ENCODE data around the gene SLC4A9.
A peak's percentile ranks its signal among the peaks of the same experiment; 100 is the strongest.

Gene SLC4A9

DNA sequence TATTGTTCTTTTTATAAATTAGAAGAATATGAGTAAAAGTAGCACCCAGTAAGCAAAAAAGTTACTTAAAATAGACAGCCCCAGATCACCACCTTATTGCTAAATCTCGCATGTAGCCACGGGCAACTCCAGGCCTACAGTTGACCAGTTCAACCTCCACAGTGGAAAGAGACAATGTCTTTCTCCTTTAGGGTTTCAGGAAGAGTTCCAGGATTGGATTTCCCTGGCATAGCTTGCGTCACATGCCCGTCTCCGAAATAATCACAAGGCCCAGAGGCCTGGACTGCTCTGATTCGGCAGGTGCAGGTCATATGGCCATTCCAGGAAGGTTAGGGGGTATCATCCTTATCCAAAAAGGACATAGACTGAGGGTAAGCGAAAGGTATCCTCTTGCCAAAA lies 47.2 kb upstream of the SLC4A9 start:
- H3K4me3 ChIP-seq (ENCODE audit: severe bottlenecking) = no peak overlapping the region
- TF ChIP-seq, protein P1, sequence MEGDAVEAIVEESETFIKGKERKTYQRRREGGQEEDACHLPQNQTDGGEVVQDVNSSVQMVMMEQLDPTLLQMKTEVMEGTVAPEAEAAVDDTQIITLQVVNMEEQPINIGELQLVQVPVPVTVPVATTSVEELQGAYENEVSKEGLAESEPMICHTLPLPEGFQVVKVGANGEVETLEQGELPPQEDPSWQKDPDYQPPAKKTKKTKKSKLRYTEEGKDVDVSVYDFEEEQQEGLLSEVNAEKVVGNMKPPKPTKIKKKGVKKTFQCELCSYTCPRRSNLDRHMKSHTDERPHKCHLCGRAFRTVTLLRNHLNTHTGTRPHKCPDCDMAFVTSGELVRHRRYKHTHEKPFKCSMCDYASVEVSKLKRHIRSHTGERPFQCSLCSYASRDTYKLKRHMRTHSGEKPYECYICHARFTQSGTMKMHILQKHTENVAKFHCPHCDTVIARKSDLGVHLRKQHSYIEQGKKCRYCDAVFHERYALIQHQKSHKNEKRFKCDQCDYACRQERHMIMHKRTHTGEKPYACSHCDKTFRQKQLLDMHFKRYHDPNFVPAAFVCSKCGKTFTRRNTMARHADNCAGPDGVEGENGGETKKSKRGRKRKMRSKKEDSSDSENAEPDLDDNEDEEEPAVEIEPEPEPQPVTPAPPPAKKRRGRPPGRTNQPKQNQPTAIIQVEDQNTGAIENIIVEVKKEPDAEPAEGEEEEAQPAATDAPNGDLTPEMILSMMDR (IDR thresholded peaks at IDR 0.05; ENCODE audit: poor library complexity, severe bottlenecking) = no peak
- no peaks in the 10 kb centered on the region for H3K36me3 ChIP-seq (ENCODE audit: low read depth)
- no peak for DNase-seq (ENCODE audit: low spot score)
- ATAC-seq (ENCODE audit: low read depth) = no peak
- H3K4me1 ChIP-seq (ENCODE audit: insufficient read depth, poor library complexity, severe bottlenecking) = peaks cover 33% of the 10 kb centered on the region
- no peaks in the 10 kb centered on the region for H3K9me3 ChIP-seq (ENCODE audit: severe bottlenecking)
- peak overlapping the region; percentile 65 for H3K27ac ChIP-seq (ENCODE audit: poor library complexity, severe bottlenecking)
- no peaks in the 10 kb centered on the region for H3K27me3 ChIP-seq (ENCODE audit: insufficient read depth, poor library complexity, severe bottlenecking)

DNA sequence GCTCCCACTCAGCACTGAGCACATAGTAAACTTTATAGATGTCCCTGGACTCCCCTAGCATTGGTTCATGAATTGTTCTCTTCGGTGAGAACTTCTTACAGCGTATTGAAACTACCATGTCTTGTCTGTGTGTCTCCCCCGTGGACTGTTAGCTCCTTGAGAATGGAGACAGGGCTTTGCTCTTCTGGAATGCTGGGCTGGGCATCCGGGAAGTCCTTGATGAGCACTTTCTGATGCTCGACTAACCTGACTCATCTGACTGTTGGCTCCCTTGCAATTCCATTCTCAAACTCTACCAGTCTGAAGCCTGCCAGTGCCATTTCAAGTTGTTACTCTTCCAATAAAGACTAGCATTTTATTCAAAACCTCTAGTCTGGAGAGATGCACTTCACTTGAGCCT lies 42.1 kb upstream of the SLC4A9 start:
- Histone ChIP-seq H3K36me3 (ENCODE audit: low read depth) (no peaks in the 10 kb centered on the region), H3K9me3 (ENCODE audit: severe bottlenecking) (no peaks in the 10 kb centered on the region), H3K4me1 (ENCODE audit: insufficient read depth, poor library complexity, severe bottlenecking) (peaks cover 23% of the 10 kb centered on the region), H3K27me3 (ENCODE audit: insufficient read depth, poor library complexity, severe bottlenecking) (no peaks in the 10 kb centered on the region), H3K4me3 (ENCODE audit: severe bottlenecking) (no peak overlapping the region), H3K27ac (ENCODE audit: poor library complexity, severe bottlenecking) (peak overlapping the region; percentile 35)
- no peak for DNase-seq (ENCODE audit: low spot score)
- TF ChIP-seq, protein P1 (IDR thresholded peaks at IDR 0.05; ENCODE audit: poor library complexity, severe bottlenecking) = no peak
- peak; percentile 84 for ATAC-seq (ENCODE audit: low read depth)

DNA sequence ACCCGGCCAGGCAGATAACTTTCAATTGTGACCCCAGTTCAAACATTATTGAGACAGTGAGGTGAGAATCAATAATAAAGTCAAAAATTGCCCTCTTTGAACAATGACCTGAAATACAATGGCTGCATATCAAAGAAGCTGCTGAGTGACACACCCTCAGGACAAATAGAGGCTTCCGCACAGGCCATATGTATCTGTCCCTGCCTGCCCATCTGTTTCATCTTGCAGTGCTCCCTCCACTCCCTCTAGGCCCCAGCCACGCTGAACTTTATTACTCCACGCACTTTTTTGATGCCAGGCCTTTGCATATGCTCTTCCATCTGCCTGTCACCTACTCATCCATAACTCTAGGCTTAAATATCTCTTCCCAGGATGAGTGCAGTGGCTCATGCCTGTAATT lies 41.2 kb upstream of the SLC4A9 start:
- ATAC-seq (ENCODE audit: low read depth) (no peak), DNase-seq (ENCODE audit: low spot score) (no peak)
- no peak overlapping the region for H3K4me3 ChIP-seq (ENCODE audit: severe bottlenecking)
- H3K9me3 ChIP-seq (ENCODE audit: severe bottlenecking) = no peaks in the 10 kb centered on the region
- peak overlapping the region; percentile 35 for H3K27ac ChIP-seq (ENCODE audit: poor library complexity, severe bottlenecking)
- H3K27me3 ChIP-seq (ENCODE audit: insufficient read depth, poor library complexity, severe bottlenecking) = no peaks in the 10 kb centered on the region
- H3K4me1 ChIP-seq (ENCODE audit: insufficient read depth, poor library complexity, severe bottlenecking) = peaks cover 27% of the 10 kb centered on the region
- TF ChIP-seq, protein P1 (IDR thresholded peaks at IDR 0.05; ENCODE audit: poor library complexity, severe bottlenecking) = no peak
- H3K36me3 ChIP-seq (ENCODE audit: low read depth) = no peaks in the 10 kb centered on the region

DNA sequence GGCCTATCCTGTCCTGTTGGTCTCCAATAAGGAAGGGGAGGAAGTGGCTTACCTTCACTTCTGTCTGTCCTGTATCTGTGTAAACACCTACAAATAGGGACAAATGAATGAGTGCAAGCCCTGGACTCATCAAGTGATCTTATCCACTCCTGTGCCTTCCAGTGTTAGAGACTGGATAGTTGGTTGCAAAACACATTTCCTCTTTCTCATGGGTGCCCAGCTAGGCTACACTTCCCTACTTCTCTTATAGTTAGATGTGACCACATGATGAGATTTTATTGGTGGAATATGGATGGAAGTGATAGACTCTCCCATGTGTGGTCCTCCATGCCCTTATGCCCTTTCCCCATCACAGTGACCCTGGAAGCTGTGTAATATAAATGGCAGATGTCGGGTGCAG lies 40.2 kb upstream of the SLC4A9 start:
- Histone ChIP-seq H3K4me3 (ENCODE audit: severe bottlenecking) (no peak overlapping the region), H3K36me3 (ENCODE audit: low read depth) (no peaks in the 10 kb centered on the region), H3K27me3 (ENCODE audit: insufficient read depth, poor library complexity, severe bottlenecking) (no peaks in the 10 kb centered on the region), H3K4me1 (ENCODE audit: insufficient read depth, poor library complexity, severe bottlenecking) (peaks cover 27% of the 10 kb centered on the region), H3K27ac (ENCODE audit: poor library complexity, severe bottlenecking) (no peak overlapping the region), H3K9me3 (ENCODE audit: severe bottlenecking) (no peaks in the 10 kb centered on the region)
- no peak for ATAC-seq (ENCODE audit: low read depth)
- TF ChIP-seq, protein P1 (IDR thresholded peaks at IDR 0.05; ENCODE audit: poor library complexity, severe bottlenecking) = no peak
- no peak for DNase-seq (ENCODE audit: low spot score)

DNA sequence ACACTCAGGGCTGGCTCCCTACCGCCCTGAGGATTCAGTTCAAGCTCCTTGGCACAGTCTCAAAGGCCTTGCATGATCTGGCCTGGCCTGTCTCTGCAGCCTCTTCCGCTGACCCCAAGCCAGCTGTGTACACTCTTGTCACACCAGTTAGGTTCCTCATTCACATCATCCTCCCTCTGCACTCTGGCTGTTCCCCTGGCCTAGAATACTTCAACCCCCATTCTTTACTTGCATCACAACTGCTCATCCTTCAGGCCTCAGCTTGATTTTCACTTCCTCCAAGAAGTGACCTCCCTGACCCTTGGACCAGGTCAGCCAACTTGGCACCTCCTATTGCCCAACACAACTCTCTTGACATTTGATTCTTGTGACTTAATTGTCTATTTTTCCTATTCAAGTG lies 38.2 kb upstream of the SLC4A9 start:
- ATAC-seq (ENCODE audit: low read depth) (no peak), DNase-seq (ENCODE audit: low spot score) (no peak)
- H3K4me1 ChIP-seq (ENCODE audit: insufficient read depth, poor library complexity, severe bottlenecking) = peaks cover 27% of the 10 kb centered on the region
- H3K4me3 ChIP-seq (ENCODE audit: severe bottlenecking) = no peak overlapping the region
- H3K27me3 ChIP-seq (ENCODE audit: insufficient read depth, poor library complexity, severe bottlenecking) = no peaks in the 10 kb centered on the region
- no peaks in the 10 kb centered on the region for H3K36me3 ChIP-seq (ENCODE audit: low read depth)
- TF ChIP-seq, protein P1 (IDR thresholded peaks at IDR 0.05; ENCODE audit: poor library complexity, severe bottlenecking) = no peak
- H3K27ac ChIP-seq (ENCODE audit: poor library complexity, severe bottlenecking) = peak overlapping the region; percentile 62
- H3K9me3 ChIP-seq (ENCODE audit: severe bottlenecking) = no peaks in the 10 kb centered on the region
